Hematopoietic multipotent progenitor cell treated with erythropoietin and hydrocortisone succinate and interleukin-3 and kit ligand, for 15 days (in vitro differentiated cells): Measurements from ENCODE around the gene FBXO2.
"Not testable (repeated sequence)": the region's sequence is repeated elsewhere in the genome, so short reads cannot be mapped to it uniquely, and the experiment has no call there.

Experiments
- DNase-seq: peaks from one replicate; pipeline ENCODE4 v3.0.0-alpha.2; 2015; ENCODE audit warnings: low spot score

FBXO2 gene

GRCh38 chr1:11629184-11630016 lies 24.8 kb downstream of the FBXO2 start:
- no peak for DNase-seq

- no peak for DNase-seq
Observed at GRCh38 chr1:11628767-11629166, 25.5 kb downstream of the FBXO2 start.

- no peak for DNase-seq
Observed at GRCh38 chr1:11626551-11626950, 27.7 kb downstream of the FBXO2 start.

GRCh38 chr1:11623702-11624101 lies 30.5 kb downstream of the FBXO2 start:
- no peak for DNase-seq

DNA sequence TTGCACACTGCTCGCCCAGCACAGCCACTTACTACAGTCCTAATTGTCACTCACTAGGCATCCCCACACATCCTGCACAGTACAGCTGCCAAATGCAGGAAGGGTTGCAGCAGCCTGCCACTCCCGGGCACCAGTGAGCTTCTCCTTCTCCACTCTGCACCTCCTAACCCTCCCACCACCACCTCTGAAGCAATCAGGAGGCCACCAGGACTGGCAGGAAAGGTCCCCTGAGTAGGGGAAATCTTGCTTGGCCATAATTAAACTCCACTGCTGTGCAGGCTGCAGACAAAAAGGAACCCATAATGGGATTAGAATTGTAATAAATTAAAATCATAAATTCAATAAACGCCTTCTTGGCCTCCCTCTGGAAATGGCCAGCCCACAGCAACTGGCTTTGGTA lies 31.8 kb downstream of the FBXO2 start:
- DNase-seq = no peak

DNA sequence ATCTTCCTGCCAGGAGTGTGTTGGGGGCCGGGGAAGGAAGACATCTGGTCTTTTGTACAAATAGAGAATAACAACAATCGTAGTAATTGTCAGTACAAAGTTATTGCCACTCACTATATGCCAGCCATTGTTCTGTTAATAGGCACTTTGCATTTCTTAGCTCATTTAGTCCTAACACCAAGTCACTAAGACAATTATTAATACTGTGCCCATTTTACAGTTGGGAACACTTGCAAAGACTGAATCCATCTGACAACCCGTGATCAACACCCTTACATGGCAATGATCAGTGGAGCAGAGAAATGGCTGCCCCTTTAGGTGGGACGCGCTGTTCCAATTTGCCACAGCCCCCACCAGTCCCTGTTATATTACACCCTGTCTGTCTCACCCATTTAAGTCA lies 33.3 kb downstream of the FBXO2 start:
- DNase-seq = no peak

GRCh38 chr1:11620405-11620804 lies 33.8 kb downstream of the FBXO2 start:
- no peak for DNase-seq

GRCh38 chr1:11617741-11618140 lies 36.5 kb downstream of the FBXO2 start:
- no peak for DNase-seq

GRCh38 chr1:11617314-11617713 lies 36.9 kb downstream of the FBXO2 start:
- no peak for DNase-seq

DNA sequence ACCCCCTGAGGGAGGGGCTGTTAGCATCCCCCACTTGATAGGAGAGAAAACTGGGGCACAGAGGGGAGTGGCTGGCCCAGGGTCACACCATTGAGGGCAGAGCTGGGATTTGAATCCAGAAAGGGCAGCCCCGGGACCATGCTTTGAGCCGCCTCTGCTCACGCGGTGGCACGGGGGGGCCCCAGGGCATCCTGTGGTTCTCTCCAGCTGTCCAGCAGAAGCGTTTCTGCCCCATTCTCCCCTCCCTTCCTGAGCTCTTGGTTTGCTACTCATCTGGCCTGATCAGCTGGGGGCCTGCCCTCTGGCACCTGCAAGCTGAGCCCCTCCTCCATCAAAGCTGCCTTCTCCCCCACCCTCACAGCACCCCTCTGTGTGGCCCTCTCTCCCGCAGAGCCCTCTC lies 37.5 kb downstream of the FBXO2 start:
- no peak for DNase-seq

DNA sequence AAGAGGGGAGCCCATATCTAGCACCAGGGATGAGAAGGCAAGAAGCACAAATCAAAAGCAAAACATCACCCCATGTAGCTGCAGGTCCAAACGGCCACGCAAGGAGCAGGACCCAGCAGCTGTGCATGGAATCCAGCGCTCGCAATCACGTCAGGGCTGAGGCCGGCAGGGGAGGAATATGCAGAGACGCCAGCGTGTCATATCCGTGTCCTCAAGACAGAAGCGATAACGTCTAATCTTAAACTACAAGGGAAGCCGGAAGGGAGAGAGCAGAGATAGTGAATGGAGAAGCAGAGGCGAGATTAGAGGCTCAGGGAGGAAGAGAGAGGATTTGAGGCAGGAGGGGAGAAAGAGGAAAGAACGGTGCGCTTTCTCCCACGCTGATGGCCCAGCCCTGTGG lies 39.1 kb downstream of the FBXO2 start:
- no peak for DNase-seq

DNA sequence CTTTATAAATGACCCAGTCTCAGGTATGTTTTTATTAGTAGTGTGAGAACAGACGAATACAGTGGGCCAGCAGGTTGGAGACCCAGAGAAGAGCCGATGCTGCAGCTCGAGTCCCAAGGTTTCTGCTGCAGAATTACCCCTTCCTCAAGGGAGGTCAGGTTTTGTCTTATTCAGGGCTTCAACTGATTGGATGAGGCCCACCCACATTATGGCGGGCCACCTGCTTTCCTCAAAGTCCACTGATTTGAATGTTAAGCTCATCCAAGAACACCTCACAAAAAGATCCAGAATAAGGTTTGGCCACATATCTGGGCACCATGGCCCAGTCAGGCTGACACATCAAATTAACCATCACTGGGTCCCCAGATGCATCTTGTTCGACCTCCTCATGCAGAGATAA lies 40.9 kb downstream of the FBXO2 start:
- DNase-seq = no peak

DNA sequence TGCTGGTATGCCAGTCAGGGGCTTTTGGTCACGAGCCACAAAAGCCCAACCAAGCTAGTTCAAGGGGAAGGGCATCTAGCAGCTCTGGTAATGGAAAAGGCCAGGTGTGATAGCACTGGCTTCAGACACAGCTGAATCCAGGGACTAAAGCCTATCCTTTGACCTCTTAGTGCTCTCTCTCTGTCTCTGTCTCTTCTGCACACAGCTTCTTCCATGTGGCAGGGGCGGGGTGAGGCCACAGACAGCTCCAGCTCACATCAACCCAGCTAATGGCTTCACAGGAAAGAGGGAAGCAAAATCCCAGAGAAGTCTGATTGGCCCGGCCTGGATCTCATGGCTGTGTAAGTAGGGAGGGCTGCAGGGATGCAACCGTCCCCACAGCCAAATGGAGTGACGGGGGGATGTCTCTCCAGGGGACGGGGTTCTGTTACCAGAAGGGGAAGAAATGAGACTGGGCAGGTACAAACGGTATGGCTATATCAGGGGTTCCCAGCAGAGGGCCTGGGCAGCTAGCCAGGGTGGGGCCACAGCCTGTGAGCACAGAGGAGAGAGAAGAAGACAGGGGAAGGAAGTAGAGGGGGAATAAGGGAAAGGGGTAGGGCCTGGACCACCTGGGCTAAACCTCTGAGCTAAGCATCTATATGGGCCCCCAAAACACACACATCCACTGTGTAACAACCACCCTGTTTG lies 42.4 kb downstream of the FBXO2 start:
- peak; percentile 21 for DNase-seq

- no peak for DNase-seq
Observed at GRCh38 chr1:11610629-11611180, 43.5 kb downstream of the FBXO2 start.

GRCh38 chr1:11609378-11609777 lies 44.9 kb downstream of the FBXO2 start:
- DNase-seq = not testable (repeated sequence)

DNA sequence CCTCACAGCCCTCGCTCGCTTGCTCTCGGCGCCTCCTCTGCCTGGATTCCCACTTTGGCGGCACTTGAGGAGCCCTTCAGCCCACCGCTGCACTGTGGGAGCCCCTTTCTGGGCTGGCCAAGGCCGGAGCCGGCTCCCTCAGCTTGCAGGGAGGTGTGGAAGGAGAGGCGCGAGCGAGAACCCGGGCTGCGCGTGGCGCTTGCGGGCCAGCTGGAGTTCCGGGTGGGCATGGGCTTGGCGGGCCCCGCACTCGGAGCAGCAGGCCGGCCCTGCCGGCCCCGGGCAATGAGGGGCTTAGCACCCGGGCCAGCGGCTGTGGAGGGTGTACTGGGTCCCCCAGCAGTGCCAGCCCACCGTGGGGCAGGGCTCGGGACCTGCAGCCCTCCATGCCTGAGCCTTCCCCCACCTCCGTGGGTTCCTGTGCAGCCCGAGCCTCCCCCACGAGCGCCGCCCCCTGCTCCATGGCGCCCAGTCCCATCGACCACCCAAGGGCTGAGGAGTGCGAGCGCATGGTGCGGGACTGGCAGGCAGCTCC lies 45.6 kb downstream of the FBXO2 start:
- DNase-seq = not testable (repeated sequence)

- DNase-seq = no peak
Observed at GRCh38 chr1:11606775-11607174, 47.5 kb downstream of the FBXO2 start.

GRCh38 chr1:11602981-11603380 lies 51.2 kb downstream of the FBXO2 start:
- no peak for DNase-seq

DNA sequence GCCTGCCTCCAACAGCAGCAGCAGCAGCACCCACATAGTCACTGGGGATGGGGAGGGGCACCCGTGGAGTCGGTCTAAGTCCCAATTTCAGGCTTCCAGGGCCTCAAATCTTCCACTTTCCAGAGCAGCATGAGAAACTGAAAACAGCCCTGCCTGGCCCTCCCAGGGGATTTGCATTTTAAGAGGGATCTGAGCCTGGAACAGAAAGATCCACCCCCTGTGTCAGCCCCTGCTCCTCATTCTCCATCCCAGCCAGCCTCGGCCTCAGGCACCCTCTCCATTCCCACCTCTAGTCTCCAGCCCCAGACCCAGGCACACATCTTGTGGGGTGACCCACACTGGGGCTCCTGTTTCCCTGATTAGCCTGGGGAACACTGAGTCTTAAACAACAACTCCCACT lies 51.8 kb downstream of the FBXO2 start:
- no peak for DNase-seq

- DNase-seq = no peak
Observed at GRCh38 chr1:11600836-11601235, 53.4 kb downstream of the FBXO2 start.

DNA sequence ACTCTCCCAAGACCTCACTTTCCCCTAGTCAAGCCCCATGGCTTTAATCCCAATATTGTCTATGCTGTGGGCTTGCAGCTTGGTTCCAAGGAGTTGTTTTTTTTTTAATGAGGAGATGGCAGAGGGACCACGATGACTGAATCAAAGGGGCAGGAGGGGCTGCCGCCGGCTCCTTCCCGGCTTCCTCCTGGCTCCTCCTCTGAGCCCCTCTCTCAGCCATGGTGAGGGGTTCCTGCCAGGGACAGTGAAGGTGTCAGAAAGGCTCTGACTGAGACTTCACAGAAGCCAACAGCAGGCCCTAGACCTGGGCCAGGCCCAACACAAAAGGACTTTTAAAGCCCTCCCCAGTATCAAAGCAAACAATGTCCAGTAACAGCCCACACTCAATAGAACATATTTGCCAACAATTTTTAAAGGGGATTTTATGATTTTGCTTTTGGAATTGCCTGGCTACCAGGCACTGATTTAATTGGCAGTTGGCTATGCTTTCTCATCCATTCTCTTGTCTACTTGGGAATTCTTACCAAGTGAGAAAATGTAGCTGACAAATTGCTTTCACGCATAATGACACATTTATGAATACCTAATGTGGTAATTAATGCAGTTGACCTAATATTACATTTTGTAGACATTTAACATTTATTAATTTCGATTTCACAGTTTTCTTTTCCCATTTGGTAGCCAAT lies 54.2 kb downstream of the FBXO2 start:
- no peak for DNase-seq

- DNase-seq = no peak
Observed at GRCh38 chr1:11598461-11598860, 55.8 kb downstream of the FBXO2 start.
